Neural cell (in vitro differentiated cells): ENCODE data around the gene PKP2.

Source experiments
- EP300 ChIP-seq: fragments of 450-650 bp; conservative IDR thresholded peaks from 2 replicates; pipeline ENCODE4 v1.6.1; 2014; ENCODE audit warnings: antibody characterized with exemption, mild to moderate bottlenecking, moderate library complexity; ENCODE audit not compliant: poor library complexity, severe bottlenecking
- EZH2 ChIP-seq: fragments of 200-600, 300-800 bp; shearing (Covaris generic), sonication (generic); IDR thresholded peaks from 2 replicates; pipeline ENCODE4 v1.6.1; 2014; ENCODE audit warnings: antibody characterized with exemption, low read length, borderline replicate concordance, mild to moderate bottlenecking; ENCODE audit not compliant: insufficient read depth, poor library complexity, severe bottlenecking
- MXI1 ChIP-seq: fragments of 450-650 bp; conservative IDR thresholded peaks from 2 replicates; pipeline ENCODE4 v1.6.1; 2014; ENCODE audit warnings: antibody characterized with exemption, mild to moderate bottlenecking; ENCODE audit not compliant: poor library complexity, severe bottlenecking
- POLR2AphosphoS5 ChIP-seq: IDR thresholded peaks from 2 replicates; pipeline ENCODE4 v1.6.1; 2012
- RAD21 ChIP-seq: fragments of 450-650 bp; conservative IDR thresholded peaks from 2 replicates; pipeline ENCODE4 v1.6.1; 2014; ENCODE audit warnings: antibody characterized with exemption, mild to moderate bottlenecking, moderate library complexity
- SMC3 ChIP-seq: fragments of 450-650 bp; conservative IDR thresholded peaks from 2 replicates; pipeline ENCODE4 v1.6.1; 2014; ENCODE audit warnings: antibody characterized with exemption, mild to moderate bottlenecking, moderate library complexity; ENCODE audit not compliant: poor library complexity
- TAF1 ChIP-seq: IDR thresholded peaks from 2 replicates; pipeline ENCODE4 v1.6.1; 2012; ENCODE audit warnings: low read depth
- TF ChIP-seq, protein P1 (sequence below): fragments of 450-650 bp; IDR thresholded peaks from 2 replicates; pipeline ENCODE4 v1.5.1; 2014; ENCODE audit warnings: antibody characterized with exemption, mild to moderate bottlenecking, moderate library complexity; ENCODE audit not compliant: poor library complexity, severe bottlenecking
- TF ChIP-seq, protein P2 (sequence below): IDR thresholded peaks from 2 replicates; pipeline ENCODE4 v1.6.1; 2012; ENCODE audit warnings: borderline replicate concordance

DNA sequence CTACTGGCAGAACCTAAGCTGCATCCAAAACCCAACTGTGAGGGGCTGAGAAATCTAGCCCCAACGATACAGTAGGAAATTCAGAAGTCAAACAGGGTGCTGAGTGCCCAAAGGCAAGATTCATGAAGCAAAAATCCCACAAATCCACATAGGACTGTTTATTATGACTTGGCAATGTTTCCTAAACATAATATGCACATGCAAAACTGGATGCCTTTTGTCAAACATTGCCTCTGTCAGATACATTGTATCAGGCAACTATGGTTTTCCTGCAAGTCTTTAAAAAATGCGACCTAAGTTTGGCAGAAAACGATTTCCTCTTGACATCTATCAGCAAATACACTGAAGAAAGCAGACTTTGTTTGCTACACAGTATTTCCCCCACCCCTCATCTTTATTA lies 113.5 kb downstream of the PKP2 start:
- TF ChIP-seq, protein P1, sequence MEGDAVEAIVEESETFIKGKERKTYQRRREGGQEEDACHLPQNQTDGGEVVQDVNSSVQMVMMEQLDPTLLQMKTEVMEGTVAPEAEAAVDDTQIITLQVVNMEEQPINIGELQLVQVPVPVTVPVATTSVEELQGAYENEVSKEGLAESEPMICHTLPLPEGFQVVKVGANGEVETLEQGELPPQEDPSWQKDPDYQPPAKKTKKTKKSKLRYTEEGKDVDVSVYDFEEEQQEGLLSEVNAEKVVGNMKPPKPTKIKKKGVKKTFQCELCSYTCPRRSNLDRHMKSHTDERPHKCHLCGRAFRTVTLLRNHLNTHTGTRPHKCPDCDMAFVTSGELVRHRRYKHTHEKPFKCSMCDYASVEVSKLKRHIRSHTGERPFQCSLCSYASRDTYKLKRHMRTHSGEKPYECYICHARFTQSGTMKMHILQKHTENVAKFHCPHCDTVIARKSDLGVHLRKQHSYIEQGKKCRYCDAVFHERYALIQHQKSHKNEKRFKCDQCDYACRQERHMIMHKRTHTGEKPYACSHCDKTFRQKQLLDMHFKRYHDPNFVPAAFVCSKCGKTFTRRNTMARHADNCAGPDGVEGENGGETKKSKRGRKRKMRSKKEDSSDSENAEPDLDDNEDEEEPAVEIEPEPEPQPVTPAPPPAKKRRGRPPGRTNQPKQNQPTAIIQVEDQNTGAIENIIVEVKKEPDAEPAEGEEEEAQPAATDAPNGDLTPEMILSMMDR = no peak
- TF ChIP-seq SMC3 = no peak
- TF ChIP-seq, protein P2, sequence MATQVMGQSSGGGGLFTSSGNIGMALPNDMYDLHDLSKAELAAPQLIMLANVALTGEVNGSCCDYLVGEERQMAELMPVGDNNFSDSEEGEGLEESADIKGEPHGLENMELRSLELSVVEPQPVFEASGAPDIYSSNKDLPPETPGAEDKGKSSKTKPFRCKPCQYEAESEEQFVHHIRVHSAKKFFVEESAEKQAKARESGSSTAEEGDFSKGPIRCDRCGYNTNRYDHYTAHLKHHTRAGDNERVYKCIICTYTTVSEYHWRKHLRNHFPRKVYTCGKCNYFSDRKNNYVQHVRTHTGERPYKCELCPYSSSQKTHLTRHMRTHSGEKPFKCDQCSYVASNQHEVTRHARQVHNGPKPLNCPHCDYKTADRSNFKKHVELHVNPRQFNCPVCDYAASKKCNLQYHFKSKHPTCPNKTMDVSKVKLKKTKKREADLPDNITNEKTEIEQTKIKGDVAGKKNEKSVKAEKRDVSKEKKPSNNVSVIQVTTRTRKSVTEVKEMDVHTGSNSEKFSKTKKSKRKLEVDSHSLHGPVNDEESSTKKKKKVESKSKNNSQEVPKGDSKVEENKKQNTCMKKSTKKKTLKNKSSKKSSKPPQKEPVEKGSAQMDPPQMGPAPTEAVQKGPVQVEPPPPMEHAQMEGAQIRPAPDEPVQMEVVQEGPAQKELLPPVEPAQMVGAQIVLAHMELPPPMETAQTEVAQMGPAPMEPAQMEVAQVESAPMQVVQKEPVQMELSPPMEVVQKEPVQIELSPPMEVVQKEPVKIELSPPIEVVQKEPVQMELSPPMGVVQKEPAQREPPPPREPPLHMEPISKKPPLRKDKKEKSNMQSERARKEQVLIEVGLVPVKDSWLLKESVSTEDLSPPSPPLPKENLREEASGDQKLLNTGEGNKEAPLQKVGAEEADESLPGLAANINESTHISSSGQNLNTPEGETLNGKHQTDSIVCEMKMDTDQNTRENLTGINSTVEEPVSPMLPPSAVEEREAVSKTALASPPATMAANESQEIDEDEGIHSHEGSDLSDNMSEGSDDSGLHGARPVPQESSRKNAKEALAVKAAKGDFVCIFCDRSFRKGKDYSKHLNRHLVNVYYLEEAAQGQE = no peak
- no peak for TF ChIP-seq EZH2
- no peak for TF ChIP-seq TAF1
- TF ChIP-seq MXI1 = no peak
- TF ChIP-seq POLR2AphosphoS5 = no peak
- no peak for TF ChIP-seq RAD21
- no peak for TF ChIP-seq EP300
